Sigmoid colon (tissue), 4 donors: ENCODE data around the gene RSAD1.

Source experiments
- CTCF ChIP-seq, 4 experiments: fragments of 450-650 bp in 3 of 4; fragments of 200-600 bp in 1 of 4; IDR thresholded peaks; one replicate each; pipeline ENCODE4 v1.5.1; 2016 to 2019; ENCODE audit warnings: antibody characterized with exemption in 4 of 4, mild to moderate bottlenecking in 3 of 4, moderate library complexity in 2 of 4
- EP300 ChIP-seq, 4 donors: sonication (generic); formaldehyde crosslinking; IDR thresholded peaks; one replicate each; pipeline ENCODE4 v1.6.1; 2017; ENCODE audit warnings: antibody characterized with exemption in 4 of 4
- POLR2A ChIP-seq, 2 donors: fragments of 450-650 bp; IDR thresholded peaks; one replicate each; pipeline ENCODE4 v1.6.1; 2016; ENCODE audit warnings: antibody characterized with exemption in 2 of 2, mild to moderate bottlenecking in 2 of 2, moderate library complexity in 2 of 2
- POLR2AphosphoS5 ChIP-seq, 4 donors: sonication (generic); formaldehyde crosslinking; IDR thresholded peaks; one replicate each; pipeline ENCODE4 v1.6.1; 2017; ENCODE audit warnings: antibody characterized with exemption in 4 of 4

GRCh38 chr17:50495217-50495823 lies 16.7 kb downstream of the RSAD1 start:
- TF ChIP-seq CTCF (IDR thresholded peaks at IDR 0.05) (no peak), EP300 (IDR thresholded peaks at IDR 0.05) (no peak), POLR2A (IDR thresholded peaks at IDR 0.05) (no peak), POLR2AphosphoS5 (IDR thresholded peaks at IDR 0.05) (no peak)
